ENCODE data around the gene ACOT7. TPM values are rescaled to one million over a fixed set of nuclear protein-coding genes. Genes with fewer than 3 reads are reported as not detected.

Gene ACOT7
- total RNA-seq, 3 donors from 2014 or later = 9.4 to 12.8 (median 11.5) TPM

- no peak for TF ChIP-seq POLR2A (IDR thresholded peaks at IDR 0.05)
- peak in 1 of 3 donors; percentile 40 for TF ChIP-seq POLR2AphosphoS5 (IDR thresholded peaks at IDR 0.05)
- peaks cover 4 to 33% of the 10 kb centered on the region in 2 donors for H3K4me1 ChIP-seq
- no peak overlapping the region for H3K4me3 ChIP-seq
- peak overlapping the region; percentile 56 to 65 for H3K27ac ChIP-seq
- DNase-seq (ENCODE audit: low spot score in 2 of 2) = peak; percentile 86 to 91
- no peaks in the 10 kb centered on the region for H3K9me3 ChIP-seq
- intact Hi-C loops (cut with DNase I; ENCODE audit: low total_unique reads) = no loop called here
- no peaks in the 10 kb centered on the region for H3K36me3 ChIP-seq
- no peaks in the 10 kb centered on the region for H3K27me3 ChIP-seq
Observed at GRCh38 chr1:6350416-6351088, 43.0 kb downstream of the ACOT7 start.

GRCh38 chr1:6349254-6349943 lies 44.2 kb downstream of the ACOT7 start:
- H3K4me1 ChIP-seq = peaks cover 4 to 32% of the 10 kb centered on the region in 2 donors
- peak overlapping the region; percentile 65 to 77 for H3K27ac ChIP-seq
- no peak for TF ChIP-seq CTCF (IDR thresholded peaks at IDR 0.05)
- no peak for TF ChIP-seq POLR2A (IDR thresholded peaks at IDR 0.05)
- no peak for TF ChIP-seq POLR2AphosphoS5 (IDR thresholded peaks at IDR 0.05)
- no peaks in the 10 kb centered on the region for H3K9me3 ChIP-seq
- intact Hi-C loops (cut with DNase I; ENCODE audit: low total_unique reads) = no loop called here
- no peak overlapping the region for H3K4me3 ChIP-seq
- DNase-seq (ENCODE audit: low spot score in 2 of 2) = no peak
- no peaks in the 10 kb centered on the region for H3K27me3 ChIP-seq
- H3K36me3 ChIP-seq = no peaks in the 10 kb centered on the region

GRCh38 chr1:6348511-6349191 lies 44.9 kb downstream of the ACOT7 start:
- Histone ChIP-seq H3K27me3 (no peaks in the 10 kb centered on the region), H3K4me1 (peaks cover 4 to 25% of the 10 kb centered on the region in 2 donors), H3K36me3 (no peaks in the 10 kb centered on the region), H3K9me3 (no peaks in the 10 kb centered on the region), H3K27ac (peak overlapping the region; percentile 41 to 77), H3K4me3 (no peak overlapping the region)
- no peak for TF ChIP-seq POLR2A (IDR thresholded peaks at IDR 0.05)
- no peak for TF ChIP-seq CTCF (IDR thresholded peaks at IDR 0.05)
- no peak for TF ChIP-seq POLR2AphosphoS5 (IDR thresholded peaks at IDR 0.05)
- peak in 1 of 2 donors; percentile 69 for DNase-seq (ENCODE audit: low spot score in 2 of 2)
- intact Hi-C loops (cut with DNase I; ENCODE audit: low total_unique reads) = no loop called here

- peaks cover 4 to 23% of the 10 kb centered on the region in 2 donors for H3K4me1 ChIP-seq
- H3K9me3 ChIP-seq = no peaks in the 10 kb centered on the region
- intact Hi-C loops (cut with DNase I; ENCODE audit: low total_unique reads) = no loop called here
- H3K36me3 ChIP-seq = no peaks in the 10 kb centered on the region
- H3K27me3 ChIP-seq = no peaks in the 10 kb centered on the region
- no peak overlapping the region for H3K4me3 ChIP-seq
- DNase-seq (ENCODE audit: low spot score in 2 of 2) = no peak
- TF ChIP-seq POLR2AphosphoS5 (IDR thresholded peaks at IDR 0.05) (no peak), POLR2A (IDR thresholded peaks at IDR 0.05) (no peak), CTCF (IDR thresholded peaks at IDR 0.05) (peak in 2 of 3 donors; percentile 19 to 34)
- H3K27ac ChIP-seq = peak overlapping the region; percentile 41 to 77
Observed at GRCh38 chr1:6347641-6348487, 45.7 kb downstream of the ACOT7 start.

GRCh38 chr1:6345460-6345859 lies 48.1 kb downstream of the ACOT7 start:
- intact Hi-C loops (cut with DNase I; ENCODE audit: low total_unique reads) = no loop called here
- Histone ChIP-seq H3K4me3 (no peak overlapping the region), H3K27me3 (no peaks in the 10 kb centered on the region), H3K9me3 (no peaks in the 10 kb centered on the region), H3K36me3 (no peaks in the 10 kb centered on the region), H3K4me1 (peaks cover 0 to 8% of the 10 kb centered on the region in 2 donors), H3K27ac (no peak overlapping the region)
- no peak for DNase-seq (ENCODE audit: low spot score in 2 of 2)
- TF ChIP-seq POLR2A (IDR thresholded peaks at IDR 0.05) (no peak), POLR2AphosphoS5 (IDR thresholded peaks at IDR 0.05) (no peak), CTCF (IDR thresholded peaks at IDR 0.05) (no peak)

All from breast epithelium (tissue), 4 donors.